Liver (tissue), 9 donors: ENCODE results near the gene RNF38. TPM values are rescaled to one million over a fixed set of nuclear protein-coding genes. Genes with fewer than 3 reads are reported as not detected.

ENCODE experiments used
- DNase-seq: peaks from one replicate; pipeline ENCODE4 v3.0.0-alpha.2; 2017; ENCODE audit warnings: low spot score
- H3K27ac ChIP-seq, 2 donors: one replicate each; pipeline ENCODE4 v1.7.0; 2013; ENCODE audit warnings: inconsistent platforms in 2 of 2, low read length in 2 of 2, control low read depth in 1 of 2, low read depth in 1 of 2, mild to moderate bottlenecking in 1 of 2
- H3K27me3 ChIP-seq, 4 donors: one replicate each; pipeline versions ENCODE4 v1.6.1 to v1.7.0; 2013; ENCODE audit warnings: low read length in 3 of 4, inconsistent platforms in 1 of 4, mild to moderate bottlenecking in 1 of 4, moderate library complexity in 1 of 4; ENCODE audit not compliant: control insufficient read depth in 4 of 4, insufficient read depth in 4 of 4
- H3K36me3 ChIP-seq, 4 donors: one replicate each; pipeline versions ENCODE4 v1.6.1 to v1.7.0; 2013; ENCODE audit warnings: low read length in 3 of 4, mild to moderate bottlenecking in 3 of 4, low read depth in 1 of 4, moderate library complexity in 1 of 4; ENCODE audit not compliant: control insufficient read depth in 4 of 4, insufficient read depth in 3 of 4
- H3K4me1 ChIP-seq, 4 donors: one replicate each; pipeline versions ENCODE4 v1.6.1 to v1.7.0; 2013; ENCODE audit warnings: low read length in 3 of 4, mild to moderate bottlenecking in 3 of 4, moderate library complexity in 1 of 4; ENCODE audit not compliant: control insufficient read depth in 4 of 4, insufficient read depth in 4 of 4
- H3K4me3 ChIP-seq, 3 donors: one replicate each; pipeline versions ENCODE4 v1.6.1 to v1.7.0; 2013; ENCODE audit warnings: low read length in 3 of 3, control low read depth in 1 of 3, low read depth in 1 of 3, mild to moderate bottlenecking in 1 of 3
- H3K9ac ChIP-seq, 2 donors: one replicate each; pipeline ENCODE4 v1.7.0; 2013; ENCODE audit warnings: low read length in 2 of 2, mild to moderate bottlenecking in 2 of 2, moderate library complexity in 2 of 2, control low read depth in 1 of 2, low read depth in 1 of 2
- H3K9me3 ChIP-seq, 4 donors: one replicate each; pipeline versions ENCODE4 v1.6.1 to v1.7.0; 2013; ENCODE audit warnings: low read length in 3 of 4; ENCODE audit not compliant: control insufficient read depth in 4 of 4
- EGR1 ChIP-seq, 2 donors: IDR thresholded peaks; 2 replicates each; pipeline ENCODE4 v1.6.1; 2016 to 2018; ENCODE audit warnings: antibody characterized with exemption in 2 of 2, low read depth in 2 of 2
- FOXA1 ChIP-seq: IDR thresholded peaks from 2 replicates; pipeline ENCODE4 v1.6.1; 2016; ENCODE audit warnings: antibody characterized with exemption
- GABPA ChIP-seq, 2 donors: IDR thresholded peaks in 1 of 2; conservative IDR thresholded peaks in 1 of 2; 2 replicates each; pipeline ENCODE4 v1.6.1; 2016; ENCODE audit warnings: antibody characterized with exemption in 2 of 2, mild to moderate bottlenecking in 1 of 2, moderate library complexity in 1 of 2
- HNF4A ChIP-seq, 2 donors: conservative IDR thresholded peaks; 2 replicates each; pipeline ENCODE4 v1.6.1; 2016; ENCODE audit warnings: antibody characterized with exemption in 2 of 2, mild to moderate bottlenecking in 2 of 2
- HNF4G ChIP-seq: IDR thresholded peaks from 2 replicates; pipeline ENCODE4 v1.6.1; 2016; ENCODE audit warnings: antibody characterized with exemption
- MAX ChIP-seq: IDR thresholded peaks from 2 replicates; pipeline ENCODE4 v1.6.1; 2016; ENCODE audit warnings: antibody characterized with exemption
- RAD21 ChIP-seq, 2 donors: IDR thresholded peaks; 2 replicates each; pipeline ENCODE4 v1.6.1; 2016; ENCODE audit warnings: antibody characterized with exemption in 2 of 2, mild to moderate bottlenecking in 2 of 2
- RXRA ChIP-seq, 2 donors: IDR thresholded peaks; 2 replicates each; pipeline ENCODE4 v1.6.1; 2017 to 2018; ENCODE audit warnings: antibody characterized with exemption in 2 of 2, mild to moderate bottlenecking in 1 of 2
- SP1 ChIP-seq: IDR thresholded peaks from 2 replicates; pipeline ENCODE4 v1.6.1; 2018; ENCODE audit warnings: antibody characterized with exemption, mild to moderate bottlenecking
- TAF1 ChIP-seq: conservative IDR thresholded peaks from 2 replicates; pipeline ENCODE4 v1.6.1; 2016; ENCODE audit warnings: antibody characterized with exemption, mild to moderate bottlenecking
- YY1 ChIP-seq: IDR thresholded peaks from 2 replicates; pipeline ENCODE4 v1.6.1; 2016; ENCODE audit warnings: antibody characterized with exemption, mild to moderate bottlenecking
- ZBTB33 ChIP-seq: IDR thresholded peaks from 2 replicates; pipeline ENCODE4 v1.6.1; 2016; ENCODE audit warnings: antibody characterized with exemption
- WGBS: extraction: QIAGEN DNeasy Blood & Tissue Kit; methylation state at CpG from one replicate; pipeline ENCODE4 v1.1.7; 2013; 5-methylcytosine and 5-hydroxymethylcytosine counted together
- polyA plus RNA-seq, 2 donors: library from polyadenylated mRNA; stranded (reverse) in 1 of 2; unstranded in 1 of 2; fragments of 200-250 nt in 1 of 2; fragments of >200 nt in 1 of 2; fragmentation: Nextera tagmentation in 1 of 2; extraction: Ambion mirVana in 1 of 2; gene quantifications; one replicate each; pipeline versions ENCODE4 v1.2.1 to v1.2.3, GENCODE V29; 2013 to 2015
- total RNA-seq, 2 donors: library from RNA; depleted of rRNA; stranded (reverse); fragments of >200 nt; gene quantifications; one replicate each; pipeline ENCODE4 v1.2.3, GENCODE V29; 2014
- TF ChIP-seq, protein P1 (sequence below): IDR thresholded peaks from 2 replicates; pipeline ENCODE4 v1.6.1; 2016; ENCODE audit warnings: antibody characterized with exemption, mild to moderate bottlenecking
- TF ChIP-seq, protein P2 (sequence below): fragments of 150-350 bp; IDR thresholded peaks from 2 replicates; pipeline ENCODE4 v1.5.1; 2017; ENCODE audit warnings: improper control_type of control experiment, low read depth, low read length; ENCODE audit not compliant: missing input control
- donor health status: healthy.
- donor health status: healthy.
- donor health status: healthy.
- donor health status: healthy.
- donor health status: healthy.

Gene RNF38
- total and polyA plus RNA-seq, 4 donors = 3.4 to 16.4 (median 6.9) TPM

- Histone ChIP-seq H3K4me3 (no peak overlapping the region), H3K27ac (peak overlapping the region; percentile 21 to 41), H3K9ac (no peak overlapping the region), H3K4me1 (peaks cover 0 to 19% (median 9%) of the 10 kb centered on the region in 4 donors), H3K27me3 (no peaks in the 10 kb centered on the region), H3K9me3 (no peaks in the 10 kb centered on the region), H3K36me3 (no peaks in the 10 kb centered on the region)
- WGBS = 39% methylated on average over 6 of the region's 6 CpGs
- DNase-seq = no peak
- TF ChIP-seq, protein P1, sequence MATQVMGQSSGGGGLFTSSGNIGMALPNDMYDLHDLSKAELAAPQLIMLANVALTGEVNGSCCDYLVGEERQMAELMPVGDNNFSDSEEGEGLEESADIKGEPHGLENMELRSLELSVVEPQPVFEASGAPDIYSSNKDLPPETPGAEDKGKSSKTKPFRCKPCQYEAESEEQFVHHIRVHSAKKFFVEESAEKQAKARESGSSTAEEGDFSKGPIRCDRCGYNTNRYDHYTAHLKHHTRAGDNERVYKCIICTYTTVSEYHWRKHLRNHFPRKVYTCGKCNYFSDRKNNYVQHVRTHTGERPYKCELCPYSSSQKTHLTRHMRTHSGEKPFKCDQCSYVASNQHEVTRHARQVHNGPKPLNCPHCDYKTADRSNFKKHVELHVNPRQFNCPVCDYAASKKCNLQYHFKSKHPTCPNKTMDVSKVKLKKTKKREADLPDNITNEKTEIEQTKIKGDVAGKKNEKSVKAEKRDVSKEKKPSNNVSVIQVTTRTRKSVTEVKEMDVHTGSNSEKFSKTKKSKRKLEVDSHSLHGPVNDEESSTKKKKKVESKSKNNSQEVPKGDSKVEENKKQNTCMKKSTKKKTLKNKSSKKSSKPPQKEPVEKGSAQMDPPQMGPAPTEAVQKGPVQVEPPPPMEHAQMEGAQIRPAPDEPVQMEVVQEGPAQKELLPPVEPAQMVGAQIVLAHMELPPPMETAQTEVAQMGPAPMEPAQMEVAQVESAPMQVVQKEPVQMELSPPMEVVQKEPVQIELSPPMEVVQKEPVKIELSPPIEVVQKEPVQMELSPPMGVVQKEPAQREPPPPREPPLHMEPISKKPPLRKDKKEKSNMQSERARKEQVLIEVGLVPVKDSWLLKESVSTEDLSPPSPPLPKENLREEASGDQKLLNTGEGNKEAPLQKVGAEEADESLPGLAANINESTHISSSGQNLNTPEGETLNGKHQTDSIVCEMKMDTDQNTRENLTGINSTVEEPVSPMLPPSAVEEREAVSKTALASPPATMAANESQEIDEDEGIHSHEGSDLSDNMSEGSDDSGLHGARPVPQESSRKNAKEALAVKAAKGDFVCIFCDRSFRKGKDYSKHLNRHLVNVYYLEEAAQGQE = peak; percentile 18
- no peak for TF ChIP-seq HNF4G
- TF ChIP-seq RAD21 (IDR thresholded peaks at IDR 0.05) = peak; percentile 32 to 41
- TF ChIP-seq TAF1 = no peak
- TF ChIP-seq SP1 = peak; percentile 60
- TF ChIP-seq HNF4A (conservative IDR thresholded peaks at IDR 0.05) = peak in 1 of 2 donors; percentile 9
- TF ChIP-seq YY1 = no peak
Measured at GRCh38 chr9:36319806-36320205, 80.3 kb downstream of the RNF38 start.

- no peaks in the 10 kb centered on the region for H3K36me3 ChIP-seq
- peak overlapping the region in 1 of 2 donors; percentile 41 for H3K27ac ChIP-seq
- peaks cover 0 to 19% (median 9%) of the 10 kb centered on the region in 4 donors for H3K4me1 ChIP-seq
- WGBS = 90% methylated on average over 7 of the region's 7 CpGs
- no peak overlapping the region for H3K9ac ChIP-seq
- TF ChIP-seq YY1 (no peak), RXRA (IDR thresholded peaks at IDR 0.05) (no peak), FOXA1 (no peak), MAX (no peak), SP1 (no peak), GABPA (IDR thresholded peaks at IDR 0.05 in 1 of 2, conservative IDR thresholded peaks at IDR 0.05 in 1 of 2) (no peak), EGR1 (IDR thresholded peaks at IDR 0.05; ENCODE audit: low read depth in 2 of 2) (no peak), HNF4G (no peak), ZBTB33 (no peak)
- TF ChIP-seq, protein P2, sequence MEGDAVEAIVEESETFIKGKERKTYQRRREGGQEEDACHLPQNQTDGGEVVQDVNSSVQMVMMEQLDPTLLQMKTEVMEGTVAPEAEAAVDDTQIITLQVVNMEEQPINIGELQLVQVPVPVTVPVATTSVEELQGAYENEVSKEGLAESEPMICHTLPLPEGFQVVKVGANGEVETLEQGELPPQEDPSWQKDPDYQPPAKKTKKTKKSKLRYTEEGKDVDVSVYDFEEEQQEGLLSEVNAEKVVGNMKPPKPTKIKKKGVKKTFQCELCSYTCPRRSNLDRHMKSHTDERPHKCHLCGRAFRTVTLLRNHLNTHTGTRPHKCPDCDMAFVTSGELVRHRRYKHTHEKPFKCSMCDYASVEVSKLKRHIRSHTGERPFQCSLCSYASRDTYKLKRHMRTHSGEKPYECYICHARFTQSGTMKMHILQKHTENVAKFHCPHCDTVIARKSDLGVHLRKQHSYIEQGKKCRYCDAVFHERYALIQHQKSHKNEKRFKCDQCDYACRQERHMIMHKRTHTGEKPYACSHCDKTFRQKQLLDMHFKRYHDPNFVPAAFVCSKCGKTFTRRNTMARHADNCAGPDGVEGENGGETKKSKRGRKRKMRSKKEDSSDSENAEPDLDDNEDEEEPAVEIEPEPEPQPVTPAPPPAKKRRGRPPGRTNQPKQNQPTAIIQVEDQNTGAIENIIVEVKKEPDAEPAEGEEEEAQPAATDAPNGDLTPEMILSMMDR = no peak
- no peak overlapping the region for H3K4me3 ChIP-seq
- H3K9me3 ChIP-seq = no peaks in the 10 kb centered on the region
- H3K27me3 ChIP-seq = no peaks in the 10 kb centered on the region
- DNase-seq = no peak
Measured at GRCh38 chr9:36319183-36319582, 80.9 kb downstream of the RNF38 start.
